Upper lobe of left lung (tissue), 4 donors: Measurements from ENCODE around the gene LMOD2.

ENCODE experiments used
- CTCF ChIP-seq, 6 experiments: fragments of 450-650 bp in 4 of 6; fragments of 200-600 bp in 2 of 6; sonication (generic) in 2 of 6; IDR thresholded peaks; one replicate each; pipeline ENCODE4 v1.5.1; 2016 to 2019; ENCODE audit warnings: antibody characterized with exemption in 6 of 6
- EP300 ChIP-seq, 4 donors: sonication (generic); formaldehyde crosslinking; IDR thresholded peaks; one replicate each; pipeline ENCODE4 v1.5.1; 2017; ENCODE audit warnings: antibody characterized with exemption in 4 of 4, control low read depth in 2 of 4
- POLR2A ChIP-seq, 4 donors: fragments of 450-650 bp; IDR thresholded peaks; one replicate each; pipeline ENCODE4 v1.5.1; 2016 to 2017; ENCODE audit warnings: antibody characterized with exemption in 4 of 4, mild to moderate bottlenecking in 2 of 4
- POLR2AphosphoS5 ChIP-seq, 2 donors: sonication (generic); formaldehyde crosslinking; IDR thresholded peaks; one replicate each; pipeline ENCODE4 v1.5.1; 2017; ENCODE audit warnings: antibody characterized with exemption in 2 of 2

- TF ChIP-seq CTCF (IDR thresholded peaks at IDR 0.05) (no peak), EP300 (IDR thresholded peaks at IDR 0.05) (no peak), POLR2AphosphoS5 (IDR thresholded peaks at IDR 0.05) (no peak), POLR2A (IDR thresholded peaks at IDR 0.05) (no peak)
Observed at GRCh38 chr7:123649964-123650363, 5.7 kb upstream of the LMOD2 start.
